Tibial nerve (tissue), 3 donors: ENCODE results near the gene OCEL1.

Experiments used
- POLR2A ChIP-seq, 2 donors: fragments of 450-650 bp; IDR thresholded peaks; one replicate each; pipeline ENCODE4 v1.6.1; 2017; ENCODE audit warnings: antibody characterized with exemption in 2 of 2, mild to moderate bottlenecking in 2 of 2, moderate library complexity in 2 of 2
- TF ChIP-seq, protein P1 (sequence below), 5 experiments: fragments of 200-600 bp in 3 of 5; fragments of 450-650 bp in 2 of 5; sonication (generic) in 3 of 5; IDR thresholded peaks; one replicate each; pipeline ENCODE4 v1.5.1; 2016 to 2019; ENCODE audit warnings: antibody characterized with exemption in 5 of 5, mild to moderate bottlenecking in 3 of 5, moderate library complexity in 2 of 5

DNA sequence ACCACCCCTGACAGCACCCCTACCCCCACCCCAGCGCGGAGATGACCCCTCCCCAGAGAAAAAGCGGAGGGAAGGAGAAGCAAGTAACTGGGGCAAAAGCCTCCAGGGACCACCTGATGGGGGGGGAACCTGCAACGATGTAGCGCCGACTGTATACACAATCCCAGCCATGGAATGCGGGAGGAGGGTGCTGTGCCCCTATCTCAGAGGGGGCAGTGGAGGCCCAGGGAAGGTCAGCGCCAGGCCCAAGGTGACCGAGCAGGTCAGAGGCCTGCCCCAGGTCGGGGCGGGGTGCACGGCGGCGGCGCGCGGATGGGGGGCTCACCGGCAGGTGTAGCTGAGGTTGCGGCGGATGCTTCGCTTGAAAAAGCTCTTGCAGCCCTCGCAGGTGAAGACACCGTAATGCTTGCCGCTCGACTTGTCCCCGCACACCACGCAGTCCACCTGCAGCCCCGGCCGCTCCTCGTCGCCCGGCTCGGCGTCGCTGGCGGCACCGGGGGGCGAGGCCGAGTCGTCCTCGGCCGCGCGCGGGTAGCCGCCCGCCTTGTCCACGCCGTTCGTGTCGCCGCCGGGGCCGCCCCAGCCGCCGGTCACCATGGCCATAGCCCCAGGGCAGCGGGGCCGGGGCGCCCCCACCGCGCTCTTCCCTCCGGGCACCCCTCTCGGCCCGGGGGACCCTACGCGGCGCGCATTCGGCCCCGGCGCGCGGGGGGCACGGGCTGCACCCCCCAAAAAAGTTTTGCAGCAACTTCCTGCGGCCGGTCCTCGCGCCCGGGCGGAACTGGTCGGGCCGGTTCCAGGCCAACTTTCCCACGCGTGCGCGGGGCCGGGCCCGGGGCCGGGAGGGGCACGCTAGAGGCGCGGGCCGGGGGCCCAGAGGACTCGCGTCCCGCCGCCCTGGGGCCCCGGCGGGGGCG, 18.9 kb downstream of the OCEL1 start:
- TF ChIP-seq POLR2A (IDR thresholded peaks at IDR 0.05) = no peak
- TF ChIP-seq, protein P1, sequence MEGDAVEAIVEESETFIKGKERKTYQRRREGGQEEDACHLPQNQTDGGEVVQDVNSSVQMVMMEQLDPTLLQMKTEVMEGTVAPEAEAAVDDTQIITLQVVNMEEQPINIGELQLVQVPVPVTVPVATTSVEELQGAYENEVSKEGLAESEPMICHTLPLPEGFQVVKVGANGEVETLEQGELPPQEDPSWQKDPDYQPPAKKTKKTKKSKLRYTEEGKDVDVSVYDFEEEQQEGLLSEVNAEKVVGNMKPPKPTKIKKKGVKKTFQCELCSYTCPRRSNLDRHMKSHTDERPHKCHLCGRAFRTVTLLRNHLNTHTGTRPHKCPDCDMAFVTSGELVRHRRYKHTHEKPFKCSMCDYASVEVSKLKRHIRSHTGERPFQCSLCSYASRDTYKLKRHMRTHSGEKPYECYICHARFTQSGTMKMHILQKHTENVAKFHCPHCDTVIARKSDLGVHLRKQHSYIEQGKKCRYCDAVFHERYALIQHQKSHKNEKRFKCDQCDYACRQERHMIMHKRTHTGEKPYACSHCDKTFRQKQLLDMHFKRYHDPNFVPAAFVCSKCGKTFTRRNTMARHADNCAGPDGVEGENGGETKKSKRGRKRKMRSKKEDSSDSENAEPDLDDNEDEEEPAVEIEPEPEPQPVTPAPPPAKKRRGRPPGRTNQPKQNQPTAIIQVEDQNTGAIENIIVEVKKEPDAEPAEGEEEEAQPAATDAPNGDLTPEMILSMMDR (IDR thresholded peaks at IDR 0.05) = no peak
